Nephron (organoid): Measurements from ENCODE around the gene EYA3.
A peak's percentile ranks its signal among the peaks of the same experiment; 100 is the strongest.

ENCODE experiments used
- H3K27ac Mint-ChIP-seq, 3 experiments: 2 replicates each; pipeline ENCODE4 v1.8.0; 2020; ENCODE audit warnings: mixed read lengths in 3 of 3, mild to moderate bottlenecking in 2 of 3, moderate library complexity in 1 of 3
- H3K27me3 Mint-ChIP-seq: 2 replicates; pipeline ENCODE4 v1.8.0; 2021; ENCODE audit warnings: low read depth, mild to moderate bottlenecking, moderate library complexity, mixed read lengths
- H3K36me3 Mint-ChIP-seq: 2 replicates; pipeline ENCODE4 v1.8.0; 2020; ENCODE audit warnings: low read depth, mixed read lengths
- H3K4me1 Mint-ChIP-seq: 2 replicates; pipeline ENCODE4 v1.8.0; 2020; ENCODE audit warnings: mixed read lengths
- H3K4me3 Mint-ChIP-seq, 3 experiments: 2 replicates each; pipeline ENCODE4 v1.8.0; 2020; ENCODE audit warnings: mild to moderate bottlenecking in 3 of 3, mixed read lengths in 3 of 3, moderate library complexity in 2 of 3
- H3K9me3 Mint-ChIP-seq: 2 replicates; pipeline ENCODE4 v1.8.0; 2020; ENCODE audit warnings: mixed read lengths
- TF ChIP-seq, protein P1 (sequence below), 3 experiments: fragments of 200-600 bp; sonication (generic); IDR thresholded peaks; one replicate each; pipeline ENCODE4 v1.5.0; 2021; ENCODE audit warnings: antibody characterized with exemption in 3 of 3; ENCODE audit not compliant: unreplicated experiment in 3 of 3

EYA3 gene

DNA sequence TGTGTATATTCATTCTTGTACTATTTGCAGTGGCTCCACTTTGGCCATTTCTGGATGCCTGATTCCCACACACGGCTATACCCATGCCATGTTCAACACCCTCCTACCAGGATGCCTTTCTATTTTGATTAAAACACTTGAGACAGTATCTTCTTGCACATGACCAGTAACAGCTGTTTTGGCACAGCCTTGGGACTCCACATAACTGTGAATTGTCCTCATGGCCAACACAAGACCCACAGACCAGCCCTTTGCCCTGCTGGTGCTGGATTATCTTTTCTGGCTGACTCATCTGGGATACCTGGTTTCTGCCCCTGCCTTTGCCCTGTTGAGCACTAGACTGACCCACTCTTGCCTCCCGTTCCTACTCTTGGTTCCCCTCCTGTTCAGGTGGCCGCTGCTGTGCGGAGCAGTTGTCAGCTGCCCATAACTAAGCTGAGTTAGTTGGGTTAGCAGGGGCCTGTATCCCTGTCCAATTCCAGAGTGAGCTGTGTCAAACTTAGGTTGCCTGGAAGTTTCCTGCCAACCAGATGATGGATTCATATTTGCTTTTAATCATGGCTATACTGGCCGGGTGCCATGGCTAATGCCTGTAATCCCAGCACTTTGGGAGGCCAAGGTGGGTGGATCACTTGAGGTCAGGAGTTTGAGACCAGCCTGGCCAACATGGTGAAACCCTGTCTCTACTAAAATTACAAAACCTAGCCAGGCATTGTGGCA, 10.8 kb upstream of the EYA3 start:
- Mint-ChIP-seq H3K27ac (peak overlapping the region; percentile 36 to 59 (median 41)), H3K4me3 (no peak overlapping the region), H3K9me3 (no peaks in the 10 kb centered on the region), H3K4me1 (peaks cover 6% of the 10 kb centered on the region), H3K27me3 (peaks cover 11% of the 10 kb centered on the region), H3K36me3 (no peaks in the 10 kb centered on the region)
- TF ChIP-seq, protein P1, sequence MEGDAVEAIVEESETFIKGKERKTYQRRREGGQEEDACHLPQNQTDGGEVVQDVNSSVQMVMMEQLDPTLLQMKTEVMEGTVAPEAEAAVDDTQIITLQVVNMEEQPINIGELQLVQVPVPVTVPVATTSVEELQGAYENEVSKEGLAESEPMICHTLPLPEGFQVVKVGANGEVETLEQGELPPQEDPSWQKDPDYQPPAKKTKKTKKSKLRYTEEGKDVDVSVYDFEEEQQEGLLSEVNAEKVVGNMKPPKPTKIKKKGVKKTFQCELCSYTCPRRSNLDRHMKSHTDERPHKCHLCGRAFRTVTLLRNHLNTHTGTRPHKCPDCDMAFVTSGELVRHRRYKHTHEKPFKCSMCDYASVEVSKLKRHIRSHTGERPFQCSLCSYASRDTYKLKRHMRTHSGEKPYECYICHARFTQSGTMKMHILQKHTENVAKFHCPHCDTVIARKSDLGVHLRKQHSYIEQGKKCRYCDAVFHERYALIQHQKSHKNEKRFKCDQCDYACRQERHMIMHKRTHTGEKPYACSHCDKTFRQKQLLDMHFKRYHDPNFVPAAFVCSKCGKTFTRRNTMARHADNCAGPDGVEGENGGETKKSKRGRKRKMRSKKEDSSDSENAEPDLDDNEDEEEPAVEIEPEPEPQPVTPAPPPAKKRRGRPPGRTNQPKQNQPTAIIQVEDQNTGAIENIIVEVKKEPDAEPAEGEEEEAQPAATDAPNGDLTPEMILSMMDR (IDR thresholded peaks at IDR 0.05; ENCODE audit: unreplicated experiment in 3 of 3), result no peak

DNA sequence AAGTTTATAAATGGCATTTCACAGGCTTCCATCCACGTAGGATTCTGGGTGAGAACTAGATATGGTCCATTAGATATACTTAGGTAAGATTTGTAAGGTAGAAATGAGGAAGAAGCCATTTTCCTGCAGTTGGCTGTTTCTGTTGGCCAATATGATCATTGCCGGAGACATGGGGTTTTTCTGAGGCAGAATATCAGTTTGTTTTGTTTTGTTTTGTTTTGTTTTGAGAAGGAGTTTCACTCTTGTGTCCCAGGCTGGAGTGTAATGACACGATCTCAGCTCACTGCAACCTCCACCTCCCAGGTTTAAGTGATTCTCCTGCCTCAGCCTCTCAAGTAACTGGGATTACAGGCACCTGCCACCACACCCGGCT, 8.7 kb upstream of the EYA3 start:
- TF ChIP-seq, protein P1 (IDR thresholded peaks at IDR 0.05; ENCODE audit: unreplicated experiment in 3 of 3), result no peak
- Mint-ChIP-seq H3K9me3 (no peaks in the 10 kb centered on the region), H3K4me1 (peaks cover 6% of the 10 kb centered on the region), H3K27me3 (peaks cover 11% of the 10 kb centered on the region), H3K27ac (no peak overlapping the region), H3K4me3 (no peak overlapping the region), H3K36me3 (no peaks in the 10 kb centered on the region)

DNA sequence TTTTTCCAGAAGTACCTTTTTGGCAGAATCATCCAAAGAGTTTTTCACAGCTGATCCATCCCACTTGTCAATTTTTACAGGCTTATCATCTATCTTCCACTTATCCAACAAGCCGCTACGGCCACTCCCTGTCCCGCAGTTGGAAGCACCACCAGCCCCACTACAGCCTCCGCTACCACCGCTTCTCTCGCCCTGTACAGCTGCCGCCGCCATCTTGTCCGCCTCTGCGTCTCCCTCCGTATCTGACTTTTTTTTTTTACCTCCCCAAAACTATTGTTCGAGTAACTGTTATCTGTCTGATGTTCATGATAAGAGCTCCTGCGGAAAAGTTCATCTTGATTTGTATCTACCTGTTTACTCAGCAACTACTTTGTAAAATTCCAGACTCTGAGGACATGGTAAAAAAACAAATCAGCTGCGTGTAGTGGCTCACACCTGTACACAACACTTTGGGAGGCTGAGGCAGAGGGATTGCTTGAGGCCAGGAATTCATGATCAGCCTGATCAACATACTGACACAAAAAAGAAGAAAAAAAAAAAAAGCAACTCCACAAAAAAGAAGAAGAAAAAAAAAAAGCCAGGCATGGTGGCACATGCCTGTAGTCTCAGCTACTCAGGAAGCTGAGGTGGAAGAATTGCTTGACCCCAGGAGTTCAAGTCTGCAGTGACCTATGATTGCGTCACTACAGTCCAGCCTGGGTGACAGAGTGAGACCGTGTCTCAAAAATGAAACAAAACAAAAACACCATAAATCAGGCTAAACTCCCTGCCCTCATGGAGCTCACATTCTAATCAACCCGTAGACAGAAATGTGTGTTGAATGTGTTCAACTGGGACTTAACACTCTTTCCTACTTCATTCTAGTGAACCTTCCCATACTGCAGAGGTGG, 8.0 kb upstream of the EYA3 start:
- peaks cover 6% of the 10 kb centered on the region for H3K4me1 Mint-ChIP-seq
- TF ChIP-seq, protein P1 (IDR thresholded peaks at IDR 0.05; ENCODE audit: unreplicated experiment in 3 of 3), result no peak
- no peak overlapping the region for H3K27ac Mint-ChIP-seq
- H3K9me3 Mint-ChIP-seq, result no peaks in the 10 kb centered on the region
- peaks cover 11% of the 10 kb centered on the region for H3K27me3 Mint-ChIP-seq
- no peak overlapping the region for H3K4me3 Mint-ChIP-seq
- H3K36me3 Mint-ChIP-seq, result no peaks in the 10 kb centered on the region

DNA sequence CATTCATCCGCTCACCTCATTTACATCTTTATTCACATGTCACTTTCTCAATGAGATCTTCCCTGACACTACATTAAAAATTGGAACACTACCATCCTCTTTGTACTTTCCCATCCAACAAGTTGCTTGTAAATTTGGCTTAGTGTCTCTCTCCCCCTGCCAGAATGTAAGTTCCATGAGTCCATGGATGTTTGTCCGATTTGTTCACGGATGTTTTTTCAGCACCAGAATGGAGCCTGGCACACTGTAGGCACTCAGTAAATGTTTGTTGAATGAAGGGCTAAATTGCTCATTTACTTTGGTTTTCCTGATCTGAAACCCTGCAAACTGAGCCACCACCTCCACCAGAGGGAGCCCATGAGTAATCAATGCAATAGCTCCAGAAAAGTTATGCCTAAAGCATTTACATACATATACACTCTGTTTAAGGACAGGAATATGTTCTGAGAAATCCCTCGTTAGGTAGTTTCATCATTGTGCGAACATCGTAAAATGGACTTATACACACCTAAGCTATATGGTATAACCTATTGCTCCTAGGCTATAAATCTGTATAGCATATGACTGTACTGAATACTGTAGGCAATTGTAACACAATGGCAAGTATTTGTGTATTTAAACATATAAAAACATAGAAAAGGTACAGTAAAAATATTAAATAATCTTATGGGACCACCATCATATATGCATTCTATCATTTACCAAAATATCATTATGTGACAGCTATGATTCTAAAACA, 2.8 kb upstream of the EYA3 start:
- TF ChIP-seq, protein P1 (IDR thresholded peaks at IDR 0.05; ENCODE audit: unreplicated experiment in 3 of 3), result peak; percentile 54 to 76 (median 73)
- no peaks in the 10 kb centered on the region for H3K9me3 Mint-ChIP-seq
- H3K27ac Mint-ChIP-seq, result peak overlapping the region; percentile 2 to 33 (median 7)
- peaks cover 18% of the 10 kb centered on the region for H3K4me1 Mint-ChIP-seq
- no peaks in the 10 kb centered on the region for H3K36me3 Mint-ChIP-seq
- peak overlapping the region; percentile 66 to 76 (median 70) for H3K4me3 Mint-ChIP-seq
- H3K27me3 Mint-ChIP-seq, result peaks cover 8% of the 10 kb centered on the region

DNA sequence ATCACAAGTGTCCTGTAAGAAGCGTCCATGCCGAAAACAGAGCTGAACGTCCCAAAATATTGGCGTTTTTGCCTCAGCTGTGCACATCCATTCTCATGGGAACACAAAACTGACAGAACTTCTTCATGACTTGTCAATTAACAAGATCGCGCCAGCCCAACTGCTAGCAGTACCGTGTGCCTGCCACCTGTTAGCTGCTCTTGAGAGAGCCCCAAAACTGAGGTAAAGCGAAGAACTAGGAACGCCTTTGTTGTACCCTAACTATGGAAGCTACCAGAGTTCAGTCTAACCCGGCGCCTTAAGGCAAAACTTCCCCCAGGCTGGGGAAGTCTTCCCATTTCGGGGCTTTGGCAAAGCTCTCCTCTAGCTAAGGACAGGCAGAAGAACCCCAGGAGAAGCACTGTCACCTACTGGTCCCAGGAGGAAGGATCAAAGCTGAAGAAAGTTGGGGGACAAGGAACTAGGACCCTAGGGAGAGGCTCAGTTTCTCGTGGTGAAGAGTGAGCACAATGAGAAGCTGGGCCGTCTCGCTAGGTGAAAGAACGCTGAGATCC, 719 bp downstream of the EYA3 start:
- no peaks in the 10 kb centered on the region for H3K9me3 Mint-ChIP-seq
- peak overlapping the region; percentile 93 to 98 (median 98) for H3K27ac Mint-ChIP-seq
- no peaks in the 10 kb centered on the region for H3K27me3 Mint-ChIP-seq
- peak overlapping the region; percentile 96 to 98 (median 97) for H3K4me3 Mint-ChIP-seq
- peaks cover 24% of the 10 kb centered on the region for H3K4me1 Mint-ChIP-seq
- TF ChIP-seq, protein P1 (IDR thresholded peaks at IDR 0.05; ENCODE audit: unreplicated experiment in 3 of 3), result no peak
- H3K36me3 Mint-ChIP-seq, result no peaks in the 10 kb centered on the region
